CD4-positive, alpha-beta T cell treated with Interleukin-21 for 1 hour (primary cell): ENCODE measurements around the gene NUP50.
"Not testable (repeated sequence)": the region's sequence is repeated elsewhere in the genome, so short reads cannot be mapped to it uniquely, and the experiment has no call there.

Experiments used
- DNase-seq: peaks from one replicate; pipeline ENCODE4 v3.0.0-alpha.2; 2020

The NUP50 gene

DNA sequence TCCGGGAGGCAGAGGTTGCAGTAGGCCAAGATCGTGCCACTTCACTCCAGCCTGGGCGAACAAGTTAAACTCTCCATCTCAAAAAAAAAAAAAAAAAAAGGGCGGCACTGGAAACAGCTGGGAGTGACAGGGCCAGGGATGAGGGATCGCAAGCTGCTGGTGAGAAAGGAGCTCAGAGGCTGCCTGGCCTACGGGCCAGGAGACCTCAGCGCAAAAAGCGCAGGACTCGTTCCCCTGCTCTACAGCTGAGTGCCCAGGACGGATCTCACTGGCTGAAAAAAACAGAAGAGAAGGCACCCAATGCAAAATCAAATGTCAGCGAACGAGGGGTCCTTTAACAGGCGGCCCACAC lies 650 bp upstream of the NUP50 start:
- DNase-seq, result no peak

DNA sequence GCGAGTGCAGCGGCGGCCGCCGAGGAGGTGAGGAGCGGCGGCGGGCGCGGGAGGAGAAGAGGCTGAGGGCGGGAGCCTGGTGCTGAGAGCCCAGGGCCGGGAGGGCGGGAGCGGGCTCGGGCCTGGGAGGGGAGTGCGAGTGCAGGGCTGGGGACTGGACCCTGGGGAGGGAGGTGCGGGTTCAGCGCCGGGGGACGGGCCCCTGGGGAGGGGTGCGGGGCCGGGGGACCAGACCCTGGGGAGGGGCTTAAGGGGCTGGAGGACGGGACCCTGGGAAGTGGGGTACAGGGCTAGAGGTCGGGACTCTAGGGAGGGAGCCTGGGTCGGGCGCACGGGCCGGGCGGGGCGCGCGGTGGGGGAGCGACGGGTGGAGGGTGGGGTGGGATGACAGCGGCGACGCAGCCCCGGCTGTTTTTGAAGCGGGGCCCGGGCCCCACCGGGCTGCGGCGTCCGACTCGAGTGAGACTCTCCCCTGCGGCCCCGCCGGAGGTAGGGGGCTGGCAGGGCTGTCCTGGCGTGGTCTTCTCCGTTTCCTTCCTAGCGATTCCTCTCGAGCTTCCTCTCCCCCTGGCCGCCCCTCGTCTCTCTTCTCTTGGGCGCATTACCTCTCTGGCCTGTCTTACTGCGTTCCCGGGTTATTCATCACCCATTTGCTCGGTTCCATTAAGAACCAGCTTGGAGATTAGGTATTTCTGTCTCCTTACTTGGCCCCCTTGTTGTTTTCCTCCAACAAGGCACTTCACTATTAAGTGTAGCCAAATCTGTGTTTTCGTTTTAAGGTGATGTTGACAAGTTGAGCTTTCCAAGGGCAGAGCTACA lies 754 bp downstream of the NUP50 start:
- DNase-seq, result peak; percentile 31

DNA sequence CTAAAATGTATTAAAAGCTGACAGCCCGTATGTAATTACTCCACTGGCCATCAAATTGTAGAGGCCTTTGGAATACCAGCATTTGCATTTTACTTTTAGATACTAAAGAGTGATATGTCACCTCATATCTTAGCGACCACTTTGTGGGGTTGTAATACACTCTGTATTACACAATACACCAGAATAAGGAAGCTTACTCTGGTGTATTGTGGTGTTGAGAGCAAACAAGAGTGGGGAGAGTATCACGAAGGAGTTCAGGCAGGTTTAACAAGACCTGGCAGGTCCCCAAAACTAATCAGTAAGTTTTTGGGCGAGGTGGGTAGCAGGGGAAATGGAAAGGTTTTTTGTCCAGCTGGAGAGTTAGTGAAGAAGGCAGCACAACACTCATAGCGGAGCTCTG lies 3.2 kb downstream of the NUP50 start:
- DNase-seq, result no peak

DNA sequence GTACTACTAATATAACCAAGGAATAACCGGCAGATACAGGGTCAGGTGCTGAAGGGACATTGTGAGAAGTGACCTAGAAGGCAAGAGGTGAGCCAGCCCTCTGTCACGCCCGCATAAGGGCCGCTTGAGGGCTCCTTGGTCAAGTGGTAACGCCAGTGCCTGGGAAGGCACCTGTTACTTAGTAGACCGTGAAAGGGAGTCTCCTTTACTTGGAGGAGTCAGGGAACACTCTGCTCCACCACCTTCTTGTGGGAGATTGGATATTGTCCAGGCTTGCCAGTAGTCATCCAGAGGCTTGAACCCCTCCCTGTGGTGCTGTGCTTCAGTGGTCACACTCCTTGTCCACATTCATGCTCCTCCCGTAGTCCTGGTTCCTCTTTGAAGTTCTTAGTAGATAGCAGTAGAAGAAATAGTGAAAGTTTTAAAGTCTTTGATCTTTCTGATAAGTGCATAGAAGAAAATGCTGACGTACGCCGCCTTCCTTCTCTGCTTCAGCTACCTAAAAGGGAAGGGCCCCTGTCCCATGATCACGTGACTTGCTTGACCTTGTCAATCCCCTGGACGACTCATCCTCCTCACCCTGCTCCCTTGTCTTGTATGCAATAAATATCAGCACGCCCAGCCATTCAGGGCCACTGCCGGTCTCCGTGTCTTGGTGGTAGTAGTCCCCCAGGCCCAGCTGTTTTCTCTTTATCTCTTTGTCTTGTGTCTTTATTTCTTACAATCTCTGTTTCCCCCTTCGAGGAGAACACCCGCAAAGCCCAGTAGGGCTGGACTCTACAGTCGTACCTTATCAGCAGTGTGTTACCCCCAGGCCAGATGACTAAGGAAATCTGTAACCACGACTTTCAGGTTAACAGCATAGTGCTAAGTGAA lies 6.1 kb downstream of the NUP50 start:
- no peak for DNase-seq

DNA sequence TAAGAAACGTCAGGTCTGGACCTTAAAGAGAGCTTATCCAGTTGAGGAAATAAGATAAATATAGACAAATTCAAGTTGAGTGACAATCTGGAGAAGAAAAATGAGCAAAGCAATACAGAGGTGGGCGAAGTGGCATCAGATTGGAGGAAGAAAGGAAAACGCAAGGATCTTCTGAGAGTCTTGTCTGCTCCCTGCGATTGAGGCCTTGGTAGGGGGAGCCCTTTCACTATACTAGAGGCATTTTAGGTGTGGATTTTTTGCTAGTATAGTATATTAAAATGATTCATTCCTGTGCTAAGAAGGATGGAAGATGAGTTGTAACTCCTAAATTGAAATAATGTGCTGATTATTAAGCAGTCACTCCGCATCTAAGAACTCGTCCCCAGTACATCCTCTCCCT lies 8.1 kb downstream of the NUP50 start:
- no peak for DNase-seq

DNA sequence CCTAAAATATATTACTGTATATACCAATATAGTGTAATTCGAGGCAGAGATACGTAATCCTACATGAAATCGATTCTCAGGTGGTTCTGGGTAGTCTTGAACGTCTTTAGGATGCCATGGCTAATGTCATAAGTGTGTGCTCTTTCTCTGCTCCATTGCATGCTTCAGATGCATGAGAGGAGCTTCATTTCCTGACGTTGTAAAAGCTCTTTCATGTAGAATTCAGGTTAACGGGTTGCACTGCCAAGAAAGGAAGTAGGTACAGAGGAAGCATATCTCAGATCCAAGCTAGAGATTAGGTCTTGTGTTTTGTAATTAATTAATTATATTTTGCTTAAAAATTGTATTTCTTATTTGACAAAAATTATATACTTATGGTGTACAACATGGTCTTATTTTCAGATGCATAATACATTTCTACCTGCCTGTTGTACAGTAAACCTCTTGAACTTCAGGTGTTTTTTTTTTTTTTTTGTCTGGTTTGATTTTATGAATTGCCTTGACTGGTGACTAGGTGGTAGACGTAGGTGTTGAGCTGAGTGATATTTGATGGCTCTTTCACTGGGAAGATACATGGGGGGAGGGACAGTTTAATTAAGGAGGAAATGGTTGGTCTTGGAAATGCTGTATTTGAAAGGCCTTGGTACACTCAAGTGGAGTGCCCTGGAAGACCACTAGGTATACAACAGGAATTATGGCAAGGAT lies 9.3 kb downstream of the NUP50 start:
- DNase-seq, result peak; percentile 65

DNA sequence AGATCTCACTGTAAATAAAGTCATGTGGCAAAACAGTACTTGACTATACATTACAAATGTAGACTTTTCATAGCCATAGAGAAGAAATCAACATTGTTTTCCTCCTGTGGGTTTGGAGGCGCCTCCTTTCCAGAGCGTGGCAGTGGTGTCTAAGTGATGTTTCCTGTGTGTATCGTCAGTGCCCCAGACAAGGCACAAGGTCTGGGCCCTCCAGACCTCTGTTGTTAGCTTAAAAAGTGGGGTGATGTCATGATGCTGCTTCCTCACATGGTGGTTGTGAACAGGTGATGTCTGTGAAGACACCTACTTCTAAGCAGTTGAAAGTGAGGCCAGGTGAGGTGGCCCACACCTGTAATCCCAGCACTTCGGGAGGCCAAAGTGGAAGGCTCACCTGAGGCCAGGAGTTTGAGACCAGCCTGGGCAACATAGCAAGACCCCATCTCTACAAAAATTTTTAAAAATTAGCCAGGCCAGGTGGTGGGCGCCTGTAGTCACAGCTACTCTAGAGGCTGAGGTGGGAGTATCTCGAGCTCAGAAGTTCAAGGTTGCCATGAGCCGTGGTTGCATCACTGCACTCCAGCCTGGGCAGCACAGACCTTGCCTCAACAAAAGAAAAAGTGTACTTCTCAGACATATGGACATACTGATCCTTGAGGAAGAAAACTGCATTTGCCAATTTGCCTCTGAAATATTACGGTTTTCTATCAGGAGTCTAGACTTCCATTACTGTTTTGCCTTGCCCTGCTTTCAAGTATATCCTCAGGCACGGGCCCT lies 15.7 kb downstream of the NUP50 start:
- peak; percentile 51 for DNase-seq

DNA sequence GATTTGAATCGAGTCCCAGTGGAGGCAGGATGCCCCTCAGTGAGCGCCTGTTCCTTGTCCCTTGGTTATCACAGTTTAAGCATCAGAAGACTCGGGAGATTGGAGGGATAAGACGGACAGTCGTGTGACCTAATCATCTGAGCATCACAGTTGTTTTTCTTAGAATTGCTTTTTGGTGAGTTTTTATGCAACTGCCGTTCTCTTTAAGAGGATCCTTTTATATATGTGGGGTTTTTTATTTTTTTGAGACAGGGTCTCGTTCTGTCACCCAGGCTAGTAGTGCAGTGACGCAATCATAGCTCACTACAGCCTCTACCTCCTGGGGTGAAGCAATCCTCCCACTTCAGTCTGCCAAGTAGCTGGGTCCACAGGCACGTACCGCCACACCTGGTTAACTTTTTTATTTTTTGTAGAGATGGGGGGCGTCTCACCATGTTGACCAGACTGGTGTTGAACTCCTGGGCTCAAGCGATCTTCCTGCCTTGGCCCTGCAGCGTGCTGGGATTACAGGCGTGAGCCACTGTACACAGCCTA lies 16.5 kb downstream of the NUP50 start:
- DNase-seq, result no peak

DNA sequence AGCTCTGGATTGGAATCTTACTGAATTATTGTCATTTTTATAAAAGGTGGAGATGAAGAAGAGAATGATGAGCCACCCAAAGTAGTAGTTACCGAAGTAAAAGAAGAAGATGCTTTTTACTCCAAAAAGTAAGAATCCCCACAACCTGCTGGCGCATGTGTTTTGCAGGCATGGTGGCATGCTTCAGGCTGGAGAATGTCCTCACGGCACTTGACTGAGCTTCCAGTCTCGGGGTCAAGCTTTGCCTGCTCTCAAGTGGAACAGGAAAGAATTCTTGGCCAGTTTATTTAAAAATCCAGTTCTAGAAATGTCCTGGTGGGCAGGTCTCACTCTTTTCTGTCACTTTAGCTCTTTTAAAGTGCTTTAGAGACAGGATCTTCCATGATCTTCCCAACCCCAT lies 17.5 kb downstream of the NUP50 start:
- no peak for DNase-seq

DNA sequence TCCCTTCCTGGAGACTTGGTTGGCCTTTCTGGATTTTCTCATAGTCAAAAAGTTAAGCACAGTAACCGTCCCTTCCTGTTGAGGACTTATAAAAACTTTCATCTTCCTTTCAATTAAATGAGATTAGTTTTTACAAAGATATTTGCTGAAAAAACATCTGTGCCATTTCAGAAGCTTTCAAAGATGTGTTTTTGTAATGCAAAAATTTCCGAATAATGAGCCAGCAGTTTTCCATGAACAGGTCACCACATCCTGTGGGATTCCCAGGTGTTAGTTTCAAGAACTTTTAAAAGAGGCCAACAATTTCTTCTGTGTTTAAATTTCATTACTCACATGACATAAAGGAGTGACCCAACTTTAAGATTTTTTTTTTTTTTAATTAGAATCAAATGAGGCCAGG lies 18.0 kb downstream of the NUP50 start:
- DNase-seq, result no peak

DNA sequence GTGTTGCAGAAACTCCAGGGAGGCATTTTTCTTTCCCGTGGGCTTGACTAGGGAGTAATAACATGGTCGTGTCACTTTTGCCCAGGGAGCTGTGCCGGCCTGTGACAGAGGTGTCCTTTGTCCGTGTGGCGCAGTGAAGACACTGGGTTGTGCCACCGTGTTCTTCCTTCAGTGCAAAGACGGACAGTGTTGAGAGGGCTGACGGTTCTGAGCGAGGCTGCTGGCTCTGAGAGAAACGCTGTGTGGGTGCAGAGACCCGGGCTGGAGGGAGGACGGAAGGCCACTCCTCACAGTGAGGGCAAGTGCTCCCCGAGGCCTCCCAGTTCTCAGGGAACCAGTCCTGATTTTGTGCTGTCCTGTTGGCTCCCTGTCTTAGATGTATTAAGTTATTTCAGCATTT lies 20.2 kb downstream of the NUP50 start:
- DNase-seq, result no peak

DNA sequence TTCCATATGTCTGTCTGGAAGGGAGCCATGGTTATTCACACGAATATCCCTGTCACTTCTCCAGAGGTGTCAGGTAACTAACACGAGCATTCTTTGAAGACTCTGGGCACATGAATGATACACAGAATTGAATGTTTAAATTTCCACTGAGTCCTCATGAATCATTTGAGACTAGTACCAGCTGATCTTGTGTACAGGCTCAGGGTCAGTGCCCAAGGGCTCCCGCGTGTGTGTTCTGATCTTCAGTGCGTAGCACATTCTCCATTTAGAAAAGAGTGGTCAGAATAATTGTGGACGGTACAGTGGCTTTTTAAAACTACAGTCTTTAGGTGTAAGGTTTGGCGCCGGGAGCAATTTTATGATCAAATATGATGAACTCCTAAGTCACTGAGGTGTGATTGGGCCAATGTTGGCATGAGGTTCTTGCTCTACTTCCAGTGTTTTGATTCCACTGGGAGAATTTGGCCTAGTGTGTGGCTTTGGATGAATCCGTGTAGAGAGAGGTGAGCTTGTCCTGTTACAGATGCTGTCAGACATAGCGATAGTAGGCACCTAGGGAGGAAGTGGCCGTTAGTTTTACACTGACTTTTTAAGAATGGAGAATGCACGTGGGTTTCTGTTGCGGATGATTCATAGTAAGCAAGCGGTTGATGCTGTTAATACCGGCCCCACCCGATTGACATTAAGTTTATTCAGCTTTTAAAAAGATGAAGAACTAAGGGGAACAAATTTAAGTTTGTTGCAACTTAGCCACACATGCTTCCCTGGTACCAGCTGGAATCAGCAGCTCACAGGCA lies 22.2 kb downstream of the NUP50 start:
- no peak for DNase-seq

DNA sequence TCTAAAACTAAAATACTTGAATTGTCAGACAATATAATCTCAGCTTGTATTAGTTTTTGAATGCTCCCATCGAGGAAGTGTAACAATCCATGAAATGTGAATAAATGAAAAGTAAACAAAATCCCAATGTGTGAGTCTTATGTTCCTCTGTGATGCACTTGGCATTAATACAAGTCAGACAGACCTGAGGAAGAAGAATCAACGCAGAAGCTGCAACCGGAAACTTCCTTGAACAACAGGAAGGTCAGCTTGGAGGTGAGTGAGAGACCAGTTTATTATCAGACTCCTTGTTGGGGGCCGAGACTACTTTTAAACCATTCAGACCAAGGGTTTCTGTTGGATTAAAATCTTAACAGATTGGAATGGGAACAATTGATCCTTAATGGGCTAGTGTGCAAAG lies 24.2 kb downstream of the NUP50 start:
- no peak for DNase-seq

DNA sequence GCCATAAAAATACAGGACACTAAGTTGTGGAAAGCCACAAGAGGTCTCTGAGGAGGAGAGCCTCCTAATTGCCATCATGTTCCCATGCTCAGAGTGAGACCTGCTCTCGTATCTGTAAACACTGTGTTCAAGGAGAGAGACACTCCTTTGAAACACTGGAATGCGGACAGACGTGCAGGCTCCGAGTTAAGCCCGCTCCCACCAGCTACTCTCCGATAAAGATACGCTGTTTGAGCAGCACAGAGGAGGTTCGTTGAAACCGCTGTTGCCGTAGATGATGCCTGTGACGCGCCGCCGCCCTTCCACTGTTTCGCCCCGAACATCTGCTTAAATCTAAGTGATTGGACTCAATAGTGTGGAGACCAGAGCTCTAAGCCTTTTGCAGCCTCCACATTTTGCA lies 25.1 kb downstream of the NUP50 start:
- DNase-seq, result no peak

DNA sequence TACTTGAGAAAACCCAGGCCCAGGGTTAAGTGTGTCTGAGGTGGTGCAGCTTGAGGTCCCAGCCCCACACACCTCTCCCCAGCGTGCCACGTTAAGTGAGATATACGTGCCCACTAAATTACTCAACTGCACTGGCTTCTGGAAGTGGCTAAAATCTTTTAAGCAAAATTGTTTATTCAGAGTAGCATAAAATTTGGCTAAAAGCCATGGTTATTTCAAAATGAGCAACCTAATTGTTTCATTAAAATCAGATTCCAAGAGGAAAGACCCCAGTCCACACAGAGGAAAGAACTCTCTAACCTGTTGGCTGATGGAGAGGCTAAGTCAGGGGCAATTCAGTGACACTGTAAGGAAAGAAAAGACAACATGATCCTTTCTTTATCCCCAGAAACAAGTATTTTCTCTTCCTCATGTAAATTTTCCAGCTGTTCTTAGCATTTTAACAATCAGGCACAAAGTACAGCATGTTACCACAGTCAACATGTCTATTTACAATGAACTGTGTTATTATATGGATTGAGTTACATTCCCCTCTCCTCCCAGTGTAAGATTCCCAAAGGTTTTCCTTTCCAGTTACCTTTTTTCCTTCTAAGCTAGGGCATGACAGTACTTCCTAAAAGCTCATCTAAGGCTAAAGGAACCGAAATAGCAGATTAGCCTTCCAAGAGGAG lies 26.6 kb downstream of the NUP50 start:
- no peak for DNase-seq

DNA sequence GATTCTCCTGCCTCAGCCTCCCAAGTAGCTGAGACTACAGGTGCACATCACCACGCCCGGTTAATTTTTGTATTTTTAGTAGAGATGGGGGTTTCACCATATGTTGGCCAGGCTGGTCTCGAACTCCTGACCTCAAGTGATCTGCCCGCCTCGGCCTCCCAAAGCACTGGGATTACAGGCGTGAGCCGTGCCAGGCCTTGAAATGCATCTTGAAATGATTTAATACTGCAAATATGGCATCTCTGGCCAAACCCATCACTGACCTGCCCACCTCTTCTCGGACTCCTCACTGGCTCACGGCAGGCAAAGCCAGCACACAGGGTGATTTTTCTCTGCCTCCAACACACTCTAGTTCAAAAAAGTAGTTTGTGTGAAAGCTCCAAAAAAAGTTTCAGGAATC lies 28.0 kb downstream of the NUP50 start:
- DNase-seq, result not testable (repeated sequence)

DNA sequence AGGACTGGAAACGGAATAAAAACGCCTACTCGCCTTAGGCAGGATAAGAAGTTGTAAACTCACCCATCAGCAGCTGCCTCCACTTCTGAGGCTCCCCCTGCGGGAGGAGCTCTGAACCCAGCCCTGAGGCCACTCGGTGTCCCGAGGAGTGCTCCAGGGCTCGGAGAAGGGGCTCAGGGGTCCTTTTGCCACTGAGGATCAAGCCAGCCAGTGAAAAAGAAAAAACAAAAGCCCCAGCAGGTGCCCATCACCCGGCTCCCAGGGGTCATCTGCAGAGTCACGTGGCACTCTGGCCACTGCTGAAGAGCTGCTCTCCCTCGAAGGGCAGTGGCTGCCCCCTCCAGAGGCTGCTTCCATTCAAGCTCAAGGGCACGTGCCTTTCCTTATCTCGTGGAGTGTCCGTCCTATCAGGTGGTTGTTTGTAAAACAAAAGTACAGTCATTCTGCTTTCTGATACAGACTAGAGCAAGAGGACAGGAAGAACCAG lies 29.0 kb downstream of the NUP50 start:
- DNase-seq, result no peak

DNA sequence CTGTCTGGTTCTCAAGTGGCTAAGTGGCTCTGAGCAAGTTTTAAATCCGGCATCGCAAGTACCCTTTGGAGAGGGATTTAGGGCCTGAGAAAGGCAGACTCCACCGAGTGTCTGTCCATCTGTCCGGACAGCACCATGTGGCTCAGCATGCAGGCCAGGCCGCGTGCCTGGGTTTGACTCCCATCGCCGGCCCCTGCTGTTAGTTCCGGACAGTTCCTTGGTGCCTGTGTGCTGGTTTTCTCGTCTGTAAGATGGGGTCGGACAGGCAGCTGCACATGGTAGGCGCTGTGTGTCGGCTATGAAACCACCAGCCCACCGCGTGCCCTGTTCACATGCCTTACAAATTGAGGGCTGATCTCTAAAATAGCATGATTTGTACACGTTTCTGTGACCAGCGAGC lies 31.0 kb downstream of the NUP50 start:
- no peak for DNase-seq

DNA sequence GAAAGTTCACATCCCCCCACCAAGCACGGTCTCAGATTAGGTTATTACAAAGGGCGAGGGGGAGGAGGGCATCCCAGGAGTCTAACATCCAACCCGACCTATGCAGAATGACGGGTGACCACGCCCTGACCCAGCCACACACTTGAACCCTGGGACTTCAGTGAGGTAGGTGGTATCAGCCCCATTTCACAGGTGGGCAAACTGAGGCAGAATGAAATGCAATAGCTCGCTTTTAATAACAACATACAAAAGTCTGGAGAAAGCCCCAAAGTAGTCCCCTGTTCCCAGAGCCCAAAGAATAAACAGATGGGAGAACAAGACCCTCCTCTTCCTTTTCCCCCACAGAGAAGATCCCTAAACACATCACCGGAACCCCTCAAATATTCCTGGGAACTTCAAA lies 31.9 kb downstream of the NUP50 start:
- DNase-seq, result no peak

DNA sequence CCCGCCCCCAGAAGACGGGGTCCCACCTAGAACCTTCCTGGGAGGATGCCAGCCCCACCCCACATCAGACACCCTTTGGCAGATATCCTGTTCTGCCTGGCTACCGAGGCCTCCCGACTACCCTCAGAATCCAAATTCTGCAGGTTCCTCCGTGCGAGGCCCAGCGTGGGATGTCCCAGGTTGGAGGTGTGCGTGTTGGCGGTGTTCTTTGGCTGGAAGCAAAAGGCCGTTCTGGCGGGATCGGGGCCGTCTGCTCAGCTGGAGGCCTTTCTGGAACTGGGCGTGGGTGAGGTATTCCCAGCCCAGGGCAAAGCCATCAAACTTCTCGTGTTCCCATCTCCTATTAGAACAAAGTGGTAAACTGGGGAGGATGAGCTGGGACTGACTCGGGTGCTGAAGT lies 32.6 kb downstream of the NUP50 start:
- DNase-seq, result no peak
